GM23338 (cell line): ENCODE data around the gene MEGF6. TPM values are rescaled to one million over a fixed set of nuclear protein-coding genes. Genes with fewer than 3 reads are reported as not detected.

Source experiments
- ATAC-seq: fragments of 200-7000 bp; cut with Tn5 transposase; 3 replicates; pipeline ENCODE4 v1.9.1; 2020
- DNase-seq: peaks from one replicate; pipeline ENCODE4 v3.0.0-alpha.2; 2015; ENCODE audit warnings: low spot score
- H2AFZ ChIP-seq: fragments of 200-600 bp; sonication (generic); 2 replicates; pipeline ENCODE4 v1.8.0; 2016; ENCODE audit warnings: antibody characterized with exemption, mild to moderate bottlenecking, moderate library complexity
- H3F3A ChIP-seq: fragments of 200-600 bp; sonication (generic); replicated peaks from 2 replicates; pipeline ENCODE4 v1.8.0; 2017; ENCODE audit warnings: antibody characterized with exemption, mixed run types, low read depth
- H3K27ac ChIP-seq: fragments of 200-600 bp; sonication (generic); 2 replicates; pipeline ENCODE4 v1.6.1; 2016; ENCODE audit warnings: low read depth
- H3K27me3 ChIP-seq: fragments of 200-600 bp; sonication (generic); 2 replicates; pipeline ENCODE4 v1.8.0; 2016; ENCODE audit warnings: mild to moderate bottlenecking, mixed run types, moderate library complexity; ENCODE audit not compliant: insufficient read depth
- H3K36me3 ChIP-seq: fragments of 200-600 bp; sonication (generic); 2 replicates; pipeline ENCODE4 v1.8.0; 2016; ENCODE audit warnings: mild to moderate bottlenecking; ENCODE audit not compliant: insufficient read depth
- H3K4me1 ChIP-seq: fragments of 200-600 bp; sonication (generic); 2 replicates; pipeline ENCODE4 v1.8.0; 2016; ENCODE audit warnings: mild to moderate bottlenecking, moderate library complexity; ENCODE audit not compliant: insufficient read depth
- H3K4me2 ChIP-seq: fragments of 200-600 bp; sonication (generic); 2 replicates; pipeline ENCODE4 v1.7.1; 2017; ENCODE audit warnings: mixed run types
- H3K4me3 ChIP-seq: fragments of 200-600 bp; sonication (generic); 2 replicates; pipeline ENCODE4 v1.6.1; 2016; ENCODE audit warnings: mixed run types
- H3K79me2 ChIP-seq: fragments of 200-600 bp; sonication (generic); replicated peaks from 2 replicates; pipeline ENCODE4 v1.8.0; 2017; ENCODE audit warnings: mild to moderate bottlenecking; ENCODE audit not compliant: insufficient read depth
- H3K9me2 ChIP-seq: fragments of 200-600 bp; sonication (generic); 2 replicates; pipeline ENCODE4 v1.8.0; 2017; ENCODE audit not compliant: insufficient read depth
- H4K20me1 ChIP-seq: fragments of 200-600 bp; sonication (generic); replicated peaks from 2 replicates; pipeline ENCODE4 v1.8.0; 2017; ENCODE audit warnings: mild to moderate bottlenecking; ENCODE audit not compliant: insufficient read depth
- H3K27ac Mint-ChIP-seq: 2 replicates; pipeline ENCODE4 v1.8.0; 2020; ENCODE audit warnings: inconsistent platforms, mild to moderate bottlenecking, moderate library complexity, mixed read lengths
- H3K27me3 Mint-ChIP-seq: 3 replicates; pipeline ENCODE4 v1.8.0; 2022; ENCODE audit warnings: low read depth, mild to moderate bottlenecking, moderate library complexity, mixed read lengths, inconsistent platforms; ENCODE audit not compliant: insufficient read depth, poor library complexity
- H3K36me3 Mint-ChIP-seq: 3 replicates; pipeline ENCODE4 v1.8.0; 2021; ENCODE audit warnings: low read depth, mild to moderate bottlenecking, inconsistent platforms, moderate library complexity, mixed read lengths
- H3K4me1 Mint-ChIP-seq: 3 replicates; pipeline ENCODE4 v1.8.0; 2020; ENCODE audit warnings: mild to moderate bottlenecking, inconsistent platforms, mixed read lengths
- H3K4me3 Mint-ChIP-seq: 3 replicates; pipeline ENCODE4 v1.8.0; 2021; ENCODE audit warnings: moderate library complexity, mild to moderate bottlenecking, inconsistent platforms, mixed read lengths
- H3K9me3 Mint-ChIP-seq: 3 replicates; pipeline ENCODE4 v1.8.0; 2020; ENCODE audit warnings: moderate library complexity, mild to moderate bottlenecking, inconsistent platforms, mixed read lengths
- EZH2 ChIP-seq: fragments of 200-600 bp; sonication (generic); IDR thresholded peaks from one replicate; pipeline ENCODE4 v1.8.0; 2017; ENCODE audit warnings: antibody characterized with exemption, mild to moderate bottlenecking, low read depth; ENCODE audit not compliant: unreplicated experiment
- EZH2phosphoT487 ChIP-seq: fragments of 200-600 bp; sonication (generic); IDR thresholded peaks from one replicate; pipeline ENCODE4 v1.8.1; 2018; ENCODE audit warnings: antibody characterized with exemption; ENCODE audit not compliant: unreplicated experiment
- JUNB ChIP-seq: IDR thresholded peaks from one replicate; pipeline ENCODE4 v1.6.1; 2016; ENCODE audit warnings: antibody characterized with exemption; ENCODE audit not compliant: unreplicated experiment
- POLR2AphosphoS5 ChIP-seq: IDR thresholded peaks from 2 replicates; pipeline ENCODE4 v1.6.1; 2016; ENCODE audit warnings: antibody characterized with exemption, low read depth
- ZNF114 ChIP-seq: fragments of 250-450 bp; sonication (Bioruptor Pico); IDR thresholded peaks from 2 replicates; pipeline ENCODE4 v1.5.0; 2020; ENCODE audit warnings: mild to moderate bottlenecking, moderate library complexity
- ZNF331 ChIP-seq: fragments of 250-450 bp; sonication (Bioruptor Pico); IDR thresholded peaks from 2 replicates; pipeline ENCODE4 v1.5.0; 2020; ENCODE audit warnings: low read depth, mild to moderate bottlenecking, moderate library complexity
- polyA plus RNA-seq: library from polyadenylated mRNA; unstranded; fragments of >200 nt; fragmentation: Nextera tagmentation; extraction: Ambion mirVana; gene quantifications from 2 replicates; pipeline ENCODE4 v1.2.1, GENCODE V29; 2016
- total RNA-seq: library from RNA; depleted of rRNA; stranded (reverse); fragments of >200 nt; shearing (Covaris generic); gene quantifications from 2 replicates; pipeline ENCODE4 v1.2.3, GENCODE V29; 2014
- TF ChIP-seq, protein P1 (sequence below): IDR thresholded peaks from 2 replicates; pipeline ENCODE4 v1.6.1; 2016; ENCODE audit warnings: antibody characterized with exemption
- TF ChIP-seq, protein P2 (sequence below): fragments of 250-450 bp; sonication (Bioruptor Pico); IDR thresholded peaks from 2 replicates; pipeline ENCODE4 v1.5.0; 2020; ENCODE audit warnings: mild to moderate bottlenecking, moderate library complexity

Gene MEGF6
- total and polyA plus RNA-seq, 2 experiments from 2014 or later: 4.0 to 21.4 TPM

DNA sequence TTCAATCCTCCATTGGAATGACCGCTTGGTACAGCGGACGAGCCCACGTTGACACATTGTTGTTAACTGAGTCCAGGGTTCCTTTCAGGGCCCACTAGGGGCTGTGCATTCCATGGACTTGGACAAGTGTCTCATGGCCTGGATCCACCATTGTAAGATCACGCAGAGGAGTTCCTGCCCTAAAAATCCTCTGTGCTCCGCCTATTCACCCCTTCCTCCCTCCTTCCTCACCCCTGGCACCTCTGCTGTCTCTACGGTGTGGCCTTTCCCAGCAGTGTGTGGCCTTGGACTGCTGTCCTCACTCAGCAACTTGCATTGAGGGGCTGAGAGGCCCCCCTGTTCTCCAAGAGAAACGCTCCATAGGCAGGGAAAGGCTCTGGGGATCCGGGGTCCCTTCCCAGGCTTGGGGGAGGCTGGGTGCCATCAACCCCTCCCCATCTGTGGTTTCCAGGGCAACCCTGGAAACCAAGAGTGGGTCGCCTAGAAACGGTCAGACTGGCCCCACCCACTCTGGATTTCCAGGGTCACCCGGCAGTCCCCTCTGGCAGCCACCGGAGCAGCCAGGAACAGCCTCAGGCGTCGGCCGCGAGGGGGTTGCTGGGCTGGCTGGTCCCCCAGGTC lies 50.9 kb downstream of the MEGF6 start:
- no peaks in the 10 kb centered on the region; the same call in 2 of the 3 replicates for H3K9me3 Mint-ChIP-seq
- DNase-seq (no peak), ATAC-seq (no peak)
- Histone ChIP-seq H3K79me2 (no peaks in the 10 kb centered on the region), H3K4me3 (no peak overlapping the region), H3K4me2 (no peak overlapping the region), H4K20me1 (no peaks in the 10 kb centered on the region), H3K4me1 (no peaks in the 10 kb centered on the region), H2AFZ (no peak overlapping the region), H3F3A (no peaks in the 10 kb centered on the region), H3K36me3 (no peaks in the 10 kb centered on the region), H3K27ac (no peak overlapping the region), H3K9me2 (no peaks in the 10 kb centered on the region), H3K27me3 (no peaks in the 10 kb centered on the region)
- H3K4me3 Mint-ChIP-seq: no peak overlapping the region
- no peak for TF ChIP-seq EZH2
- peaks cover 6% of the 10 kb centered on the region for H3K27me3 Mint-ChIP-seq
- H3K27ac Mint-ChIP-seq: no peak overlapping the region
- no peaks in the 10 kb centered on the region; the same call in 2 of the 3 replicates for H3K36me3 Mint-ChIP-seq
- no peaks in the 10 kb centered on the region; the same call in 2 of the 3 replicates for H3K4me1 Mint-ChIP-seq

DNA sequence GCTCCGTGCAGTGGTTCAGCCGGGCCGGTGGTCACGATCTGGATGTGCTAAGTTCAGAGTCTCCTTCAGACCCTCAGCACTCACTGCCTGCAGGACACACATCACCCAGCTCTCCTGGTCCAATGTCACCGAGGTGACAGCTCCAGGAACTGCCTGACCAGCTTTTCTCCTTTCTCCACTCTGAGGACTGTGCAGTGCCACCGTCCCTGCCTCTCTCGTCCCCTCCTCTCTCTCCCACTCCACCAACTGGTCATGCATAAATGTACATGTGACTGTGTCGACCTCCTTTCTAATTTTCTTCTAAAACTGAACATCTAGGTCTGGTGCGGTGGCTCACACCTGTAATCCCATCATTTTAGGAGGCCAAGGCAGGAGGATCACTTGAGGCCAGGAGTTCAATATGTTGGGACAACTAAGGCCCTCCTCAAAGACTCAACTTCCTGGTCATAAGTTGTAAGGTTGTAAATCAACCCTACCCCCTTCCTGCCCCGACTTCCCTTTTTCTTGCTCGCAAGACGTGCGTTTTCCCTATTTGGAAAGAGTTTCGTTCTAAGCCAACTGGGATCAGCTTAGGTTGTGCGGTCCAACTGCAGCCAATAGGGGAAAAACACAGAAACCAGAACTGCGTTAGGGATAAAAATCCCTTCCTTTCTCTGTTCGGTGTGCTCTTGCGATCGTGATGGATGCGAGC lies 53.1 kb downstream of the MEGF6 start:
- no peaks in the 10 kb centered on the region for H3K4me1 ChIP-seq
- no peaks in the 10 kb centered on the region; the same call in 2 of the 3 replicates for H3K9me3 Mint-ChIP-seq
- no peaks in the 10 kb centered on the region for H3F3A ChIP-seq
- H3K36me3 ChIP-seq: no peaks in the 10 kb centered on the region
- H3K27ac ChIP-seq: no peak overlapping the region
- H3K27me3 ChIP-seq: no peaks in the 10 kb centered on the region
- DNase-seq (no peak), ATAC-seq (no peak)
- no peak overlapping the region for H3K4me2 ChIP-seq
- H3K9me2 ChIP-seq: no peaks in the 10 kb centered on the region
- H3K27me3 Mint-ChIP-seq: peaks cover 6% of the 10 kb centered on the region
- TF ChIP-seq ZNF114 (CRISPR knock-in tag) (no peak), EZH2phosphoT487 (no peak), POLR2AphosphoS5 (no peak), EZH2 (no peak), JUNB (no peak), ZNF331 (CRISPR knock-in tag) (no peak)
- TF ChIP-seq, protein P1, sequence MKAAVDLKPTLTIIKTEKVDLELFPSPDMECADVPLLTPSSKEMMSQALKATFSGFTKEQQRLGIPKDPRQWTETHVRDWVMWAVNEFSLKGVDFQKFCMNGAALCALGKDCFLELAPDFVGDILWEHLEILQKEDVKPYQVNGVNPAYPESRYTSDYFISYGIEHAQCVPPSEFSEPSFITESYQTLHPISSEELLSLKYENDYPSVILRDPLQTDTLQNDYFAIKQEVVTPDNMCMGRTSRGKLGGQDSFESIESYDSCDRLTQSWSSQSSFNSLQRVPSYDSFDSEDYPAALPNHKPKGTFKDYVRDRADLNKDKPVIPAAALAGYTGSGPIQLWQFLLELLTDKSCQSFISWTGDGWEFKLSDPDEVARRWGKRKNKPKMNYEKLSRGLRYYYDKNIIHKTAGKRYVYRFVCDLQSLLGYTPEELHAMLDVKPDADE: no peak
- TF ChIP-seq, protein P2, sequence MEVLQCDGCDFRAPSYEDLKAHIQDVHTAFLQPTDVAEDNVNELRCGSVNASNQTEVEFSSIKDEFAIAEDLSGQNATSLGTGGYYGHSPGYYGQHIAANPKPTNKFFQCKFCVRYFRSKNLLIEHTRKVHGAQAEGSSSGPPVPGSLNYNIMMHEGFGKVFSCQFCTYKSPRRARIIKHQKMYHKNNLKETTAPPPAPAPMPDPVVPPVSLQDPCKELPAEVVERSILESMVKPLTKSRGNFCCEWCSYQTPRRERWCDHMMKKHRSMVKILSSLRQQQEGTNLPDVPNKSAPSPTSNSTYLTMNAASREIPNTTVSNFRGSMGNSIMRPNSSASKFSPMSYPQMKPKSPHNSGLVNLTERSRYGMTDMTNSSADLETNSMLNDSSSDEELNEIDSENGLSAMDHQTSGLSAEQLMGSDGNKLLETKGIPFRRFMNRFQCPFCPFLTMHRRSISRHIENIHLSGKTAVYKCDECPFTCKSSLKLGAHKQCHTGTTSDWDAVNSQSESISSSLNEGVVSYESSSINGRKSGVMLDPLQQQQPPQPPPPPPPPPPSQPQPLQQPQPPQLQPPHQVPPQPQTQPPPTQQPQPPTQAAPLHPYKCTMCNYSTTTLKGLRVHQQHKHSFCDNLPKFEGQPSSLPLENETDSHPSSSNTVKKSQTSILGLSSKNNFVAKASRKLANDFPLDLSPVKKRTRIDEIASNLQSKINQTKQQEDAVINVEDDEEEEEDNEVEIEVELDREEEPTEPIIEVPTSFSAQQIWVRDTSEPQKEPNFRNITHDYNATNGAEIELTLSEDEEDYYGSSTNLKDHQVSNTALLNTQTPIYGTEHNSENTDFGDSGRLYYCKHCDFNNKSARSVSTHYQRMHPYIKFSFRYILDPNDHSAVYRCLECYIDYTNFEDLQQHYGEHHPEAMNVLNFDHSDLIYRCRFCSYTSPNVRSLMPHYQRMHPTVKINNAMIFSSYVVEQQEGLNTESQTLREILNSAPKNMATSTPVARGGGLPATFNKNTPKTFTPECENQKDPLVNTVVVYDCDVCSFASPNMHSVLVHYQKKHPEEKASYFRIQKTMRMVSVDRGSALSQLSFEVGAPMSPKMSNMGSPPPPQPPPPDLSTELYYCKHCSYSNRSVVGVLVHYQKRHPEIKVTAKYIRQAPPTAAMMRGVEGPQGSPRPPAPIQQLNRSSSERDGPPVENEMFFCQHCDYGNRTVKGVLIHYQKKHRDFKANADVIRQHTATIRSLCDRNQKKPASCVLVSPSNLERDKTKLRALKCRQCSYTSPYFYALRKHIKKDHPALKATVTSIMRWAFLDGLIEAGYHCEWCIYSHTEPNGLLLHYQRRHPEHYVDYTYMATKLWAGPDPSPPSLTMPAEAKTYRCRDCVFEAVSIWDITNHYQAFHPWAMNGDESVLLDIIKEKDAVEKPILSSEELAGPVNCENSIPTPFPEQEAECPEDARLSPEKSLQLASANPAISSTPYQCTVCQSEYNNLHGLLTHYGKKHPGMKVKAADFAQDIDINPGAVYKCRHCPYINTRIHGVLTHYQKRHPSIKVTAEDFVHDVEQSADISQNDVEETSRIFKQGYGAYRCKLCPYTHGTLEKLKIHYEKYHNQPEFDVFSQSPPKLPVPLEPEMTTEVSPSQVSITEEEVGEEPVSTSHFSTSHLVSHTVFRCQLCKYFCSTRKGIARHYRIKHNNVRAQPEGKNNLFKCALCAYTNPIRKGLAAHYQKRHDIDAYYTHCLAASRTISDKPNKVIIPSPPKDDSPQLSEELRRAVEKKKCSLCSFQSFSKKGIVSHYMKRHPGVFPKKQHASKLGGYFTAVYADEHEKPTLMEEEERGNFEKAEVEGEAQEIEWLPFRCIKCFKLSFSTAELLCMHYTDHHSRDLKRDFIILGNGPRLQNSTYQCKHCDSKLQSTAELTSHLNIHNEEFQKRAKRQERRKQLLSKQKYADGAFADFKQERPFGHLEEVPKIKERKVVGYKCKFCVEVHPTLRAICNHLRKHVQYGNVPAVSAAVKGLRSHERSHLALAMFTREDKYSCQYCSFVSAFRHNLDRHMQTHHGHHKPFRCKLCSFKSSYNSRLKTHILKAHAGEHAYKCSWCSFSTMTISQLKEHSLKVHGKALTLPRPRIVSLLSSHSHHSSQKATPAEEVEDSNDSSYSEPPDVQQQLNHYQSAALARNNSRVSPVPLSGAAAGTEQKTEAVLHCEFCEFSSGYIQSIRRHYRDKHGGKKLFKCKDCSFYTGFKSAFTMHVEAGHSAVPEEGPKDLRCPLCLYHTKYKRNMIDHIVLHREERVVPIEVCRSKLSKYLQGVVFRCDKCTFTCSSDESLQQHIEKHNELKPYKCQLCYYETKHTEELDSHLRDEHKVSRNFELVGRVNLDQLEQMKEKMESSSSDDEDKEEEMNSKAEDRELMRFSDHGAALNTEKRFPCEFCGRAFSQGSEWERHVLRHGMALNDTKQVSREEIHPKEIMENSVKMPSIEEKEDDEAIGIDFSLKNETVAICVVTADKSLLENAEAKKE (CRISPR knock-in tag): no peak
- H2AFZ ChIP-seq: no peak overlapping the region
- H3K4me3 Mint-ChIP-seq: no peak overlapping the region
- H4K20me1 ChIP-seq: no peaks in the 10 kb centered on the region
- H3K79me2 ChIP-seq: no peaks in the 10 kb centered on the region
- no peaks in the 10 kb centered on the region; the same call in 2 of the 3 replicates for H3K36me3 Mint-ChIP-seq
- H3K4me1 Mint-ChIP-seq: no peaks in the 10 kb centered on the region; the same call in 2 of the 3 replicates
- no peak overlapping the region for H3K27ac Mint-ChIP-seq
- H3K4me3 ChIP-seq: no peak overlapping the region
